ENCODE results near the gene ARHGEF2. TPM values are rescaled to one million over a fixed set of nuclear protein-coding genes. Genes with fewer than 3 reads are reported as not detected.
"Not testable (repeated sequence)": the region's sequence is repeated elsewhere in the genome, so short reads cannot be mapped to it uniquely, and the experiment has no call there.

The ARHGEF2 gene
- total RNA-seq, 1 donor from 2014 or later = 55.7 TPM

GRCh38 chr1:155932081-155932480, 46.3 kb downstream of the ARHGEF2 start:
- DNase-seq (no peak), ATAC-seq (ENCODE audit: poor library complexity) (no peak)
- intact Hi-C loops (cut with DNase I) = no loop called here

- intact Hi-C loops (cut with DNase I) = no loop called here
- DNase-seq (peak; percentile 10), ATAC-seq (ENCODE audit: poor library complexity) (no peak)
These were observed 46.9 kb downstream of the ARHGEF2 start for GRCh38 chr1:155931332-155932038.

GRCh38 chr1:155930725-155931124, 47.6 kb downstream of the ARHGEF2 start:
- ATAC-seq (ENCODE audit: poor library complexity); intact Hi-C loops (cut with DNase I); DNase-seq: not testable (repeated sequence)

GRCh38 chr1:155929057-155929456, 49.3 kb downstream of the ARHGEF2 start:
- ATAC-seq (ENCODE audit: poor library complexity) = no peak
- intact Hi-C loops (cut with DNase I) = no loop called here

GRCh38 chr1:155925506-155925905, 52.8 kb downstream of the ARHGEF2 start:
- intact Hi-C loops (cut with DNase I) = no loop called here
- DNase-seq (no peak), ATAC-seq (ENCODE audit: poor library complexity) (no peak)

More at GRCh38 chr1:155929057-155929456, 49.3 kb downstream of the ARHGEF2 start:
- DNase-seq = no peak

GRCh38 chr1:155920717-155921116, 57.6 kb downstream of the ARHGEF2 start:
- no peak for DNase-seq
- intact Hi-C loops (cut with DNase I) = no loop called here
- no peak for ATAC-seq (ENCODE audit: poor library complexity)

GRCh38 chr1:155919801-155920200, 58.5 kb downstream of the ARHGEF2 start:
- DNase-seq (no peak), ATAC-seq (ENCODE audit: poor library complexity) (no peak)
- intact Hi-C loops (cut with DNase I) = loop anchor here (10.0 kb wide), 1 partner anchor 145 kb away; no protein-coding TSS in a partner anchor

GRCh38 chr1:155918660-155919059, 59.7 kb downstream of the ARHGEF2 start:
- no peak for DNase-seq
- no peak for ATAC-seq (ENCODE audit: poor library complexity)
- intact Hi-C loops (cut with DNase I) = loop anchor here (10.0 kb wide), 1 partner anchor 144 kb away; no protein-coding TSS in a partner anchor

GRCh38 chr1:155913969-155914757, 64.2 kb downstream of the ARHGEF2 start:
- no peak for DNase-seq

GRCh38 chr1:155912056-155912536, 66.3 kb downstream of the ARHGEF2 start:
- intact Hi-C loops (cut with DNase I) = loop anchor here (10.0 kb wide), 1 partner anchor 137 kb away; no protein-coding TSS in a partner anchor
- no peak for DNase-seq
- ATAC-seq (ENCODE audit: poor library complexity) = no peak

More at GRCh38 chr1:155913969-155914757, 64.2 kb downstream of the ARHGEF2 start:
- no peak for ATAC-seq (ENCODE audit: poor library complexity)
- intact Hi-C loops (cut with DNase I) = loop anchor here (10.0 kb wide), 1 partner anchor 139 kb away; no protein-coding TSS in a partner anchor

GRCh38 chr1:155911156-155912055, 66.9 kb downstream of the ARHGEF2 start, which contains the start of gene RIT1:
TSS of gene RIT1 (minus strand) at chr1:155911349. CDS start at chr1:155910761, 588 bp downstream.
- DNase-seq = peak; percentile 93
- ATAC-seq (ENCODE audit: poor library complexity) = peak; percentile 99
- intact Hi-C loops (cut with DNase I) = loop anchor here (10.0 kb wide), 1 partner anchor 137 kb away; no protein-coding TSS in a partner anchor

- DNase-seq = no peak
- intact Hi-C loops (cut with DNase I) = loop anchor here (10.0 kb wide), 1 partner anchor 136 kb away; no protein-coding TSS in a partner anchor
- ATAC-seq (ENCODE audit: poor library complexity) = peak; percentile 69
These were observed 67.7 kb downstream of the ARHGEF2 start for GRCh38 chr1:155910621-155911121.

GRCh38 chr1:155909894-155910293, 68.5 kb downstream of the ARHGEF2 start:
- no peak for DNase-seq
- intact Hi-C loops (cut with DNase I) = loop anchor here (10.0 kb wide), 1 partner anchor 135 kb away; no protein-coding TSS in a partner anchor
- ATAC-seq (ENCODE audit: poor library complexity) = peak; percentile 23

- ATAC-seq (ENCODE audit: poor library complexity) (no peak), DNase-seq (no peak)
- intact Hi-C loops (cut with DNase I) = no loop called here
These were observed 74.1 kb downstream of the ARHGEF2 start for GRCh38 chr1:155904261-155904660.

- intact Hi-C loops (cut with DNase I) = no loop called here
- ATAC-seq (ENCODE audit: poor library complexity) (no peak), DNase-seq (no peak)
These were observed 78.2 kb downstream of the ARHGEF2 start for GRCh38 chr1:155900161-155900560.

- DNase-seq (no peak), ATAC-seq (ENCODE audit: poor library complexity) (no peak)
- intact Hi-C loops (cut with DNase I) = no loop called here
These were observed 78.7 kb downstream of the ARHGEF2 start for GRCh38 chr1:155899683-155900082.

- no peak for DNase-seq
- ATAC-seq (ENCODE audit: poor library complexity) = no peak
- intact Hi-C loops (cut with DNase I) = no loop called here
These were observed 79.5 kb downstream of the ARHGEF2 start for GRCh38 chr1:155898888-155899287.

- intact Hi-C loops (cut with DNase I) = no loop called here
- no peak for ATAC-seq (ENCODE audit: poor library complexity)
These were observed 80.6 kb downstream of the ARHGEF2 start for GRCh38 chr1:155897746-155898145.

More at GRCh38 chr1:155897746-155898145, 80.6 kb downstream of the ARHGEF2 start:
- DNase-seq = no peak
